ENCODE results near the gene UBE2O.

Gene UBE2O

GRCh38 chr17:76410328-76410965 lies 42.5 kb downstream of the UBE2O start:
- DNase-seq = no peak

GRCh38 chr17:76408037-76408849 lies 44.7 kb downstream of the UBE2O start:
- DNase-seq = peak; percentile 52

- no peak for DNase-seq
These were observed 45.4 kb downstream of the UBE2O start for GRCh38 chr17:76407509-76407908.

GRCh38 chr17:76405967-76406647 lies 46.8 kb downstream of the UBE2O start:
- peak; percentile 87 for DNase-seq

GRCh38 chr17:76405607-76405966 lies 47.4 kb downstream of the UBE2O start:
- DNase-seq = no peak

- DNase-seq = no peak
These were observed 47.9 kb downstream of the UBE2O start for GRCh38 chr17:76404976-76405563.

GRCh38 chr17:76404256-76404655 lies 48.7 kb downstream of the UBE2O start:
- no peak for DNase-seq

GRCh38 chr17:76402711-76403110 lies 50.2 kb downstream of the UBE2O start:
- DNase-seq = no peak

GRCh38 chr17:76399175-76400172 lies 53.5 kb downstream of the UBE2O start:
- no peak for DNase-seq

- DNase-seq = no peak
These were observed 54.3 kb downstream of the UBE2O start for GRCh38 chr17:76398523-76399174.

GRCh38 chr17:76397687-76398522 lies 55.0 kb downstream of the UBE2O start:
- DNase-seq = peak; percentile 21

GRCh38 chr17:76397184-76397583 lies 55.8 kb downstream of the UBE2O start:
- DNase-seq = no peak

- no peak for DNase-seq
These were observed 57.0 kb downstream of the UBE2O start for GRCh38 chr17:76395980-76396379.

GRCh38 chr17:76394166-76394565 lies 58.8 kb downstream of the UBE2O start:
- DNase-seq = no peak

GRCh38 chr17:76391200-76391715 lies 61.7 kb downstream of the UBE2O start:
- no peak for DNase-seq

GRCh38 chr17:76390003-76390421 lies 62.9 kb downstream of the UBE2O start:
- DNase-seq = no peak

GRCh38 chr17:76388966-76389888 lies 63.7 kb downstream of the UBE2O start:
- no peak for DNase-seq

- no peak for DNase-seq
These were observed 65.8 kb downstream of the UBE2O start for GRCh38 chr17:76386966-76387765.
